Lung (tissue), 12 donors: ENCODE measurements around the gene TSPEAR. TPM values are rescaled to one million over a fixed set of nuclear protein-coding genes. Genes with fewer than 3 reads are reported as not detected.
"Not testable (repeated sequence)": the region's sequence is repeated elsewhere in the genome, so short reads cannot be mapped to it uniquely, and the experiment has no call there.

ENCODE experiments used
- ATAC-seq: fragments of 200-7000 bp; cut with Tn5 transposase; one replicate; pipeline ENCODE4 v1.9.1; 2020; ENCODE audit warnings: moderate number of reproducible peaks; ENCODE audit not compliant: insufficient read depth, low FRiP score
- DNase-seq, 3 donors: peaks; one replicate each; pipeline ENCODE4 v3.0.0-alpha.2; 2013 to 2017
- H3K27ac ChIP-seq, 2 donors: one replicate each; pipeline ENCODE4 v1.5.1; 2013; ENCODE audit warnings: mild to moderate bottlenecking in 2 of 2, moderate library complexity in 2 of 2, control low read depth in 1 of 2, inconsistent platforms in 1 of 2, low read depth in 1 of 2, low read length in 1 of 2
- H3K27me3 ChIP-seq, 3 donors: one replicate each; pipeline ENCODE4 v1.5.1; 2013; ENCODE audit warnings: low read length in 2 of 3; ENCODE audit not compliant: control insufficient read depth in 3 of 3, insufficient read depth in 3 of 3
- H3K36me3 ChIP-seq, 4 donors: one replicate each; pipeline ENCODE4 v1.5.1; 2013; ENCODE audit warnings: low read length in 4 of 4, mild to moderate bottlenecking in 1 of 4, moderate library complexity in 1 of 4; ENCODE audit not compliant: control insufficient read depth in 4 of 4, insufficient read depth in 4 of 4
- H3K4me1 ChIP-seq, 5 donors: one replicate each; pipeline ENCODE4 v1.5.1; 2013; ENCODE audit warnings: low read length in 5 of 5, mild to moderate bottlenecking in 2 of 5, moderate library complexity in 1 of 5; ENCODE audit not compliant: control insufficient read depth in 5 of 5, insufficient read depth in 5 of 5
- H3K4me3 ChIP-seq: one replicate; pipeline ENCODE4 v1.5.1; 2013; ENCODE audit warnings: mild to moderate bottlenecking, control low read depth, moderate library complexity
- H3K9ac ChIP-seq, 2 donors: one replicate each; pipeline ENCODE4 v1.5.1; 2013; ENCODE audit warnings: low read length in 2 of 2, control low read depth in 1 of 2; ENCODE audit not compliant: insufficient read depth in 1 of 2
- H3K9me3 ChIP-seq, 4 donors: one replicate each; pipeline ENCODE4 v1.5.1; 2013; ENCODE audit warnings: low read length in 3 of 4, mild to moderate bottlenecking in 1 of 4, moderate library complexity in 1 of 4; ENCODE audit not compliant: control insufficient read depth in 4 of 4, insufficient read depth in 3 of 4
- WGBS, 2 donors: extraction: QIAGEN DNeasy Blood & Tissue Kit; methylation state at CpG; one replicate each; pipeline ENCODE4 v1.1.7; 2013; 5-methylcytosine and 5-hydroxymethylcytosine counted together
- polyA plus RNA-seq, 2 donors: library from polyadenylated mRNA; stranded (reverse); fragments of 200-250 nt; gene quantifications; one replicate each; pipeline ENCODE4 v1.2.1, GENCODE V29; 2013
- total RNA-seq, 2 donors: library from RNA; depleted of rRNA in 1 of 2; stranded (reverse); fragments of >200 nt in 1 of 2; gene quantifications; one replicate each; pipeline ENCODE4 v1.2.1, GENCODE V29; 2014 to 2021
- TF ChIP-seq, protein P1 (sequence below): IDR thresholded peaks from 2 replicates; pipeline ENCODE4 v1.5.1; 2012; ENCODE audit warnings: mild to moderate bottlenecking; ENCODE audit errors: control extremely low read depth, extremely low read depth
- donor health status: control.
- donor health status: control.
- donor health status: Bipolar disorder and iron deficiency.
- donor health status: healthy.
- donor health status: DM: yes; HTN: yes; CAD: no.

TSPEAR gene
- total and polyA plus RNA-seq, 4 donors, result 0.02 to 2.1 (median 0.27) TPM

- Histone ChIP-seq H3K4me3 (no peak overlapping the region), H3K27ac (no peak overlapping the region), H3K27me3 (no peaks in the 10 kb centered on the region), H3K9me3 (peaks cover 0 to 17% (median 6%) of the 10 kb centered on the region in 4 donors), H3K36me3 (no peaks in the 10 kb centered on the region), H3K4me1 (peaks cover 0 to 5% (median 0%) of the 10 kb centered on the region in 5 donors), H3K9ac (no peak overlapping the region)
- TF ChIP-seq, protein P1, sequence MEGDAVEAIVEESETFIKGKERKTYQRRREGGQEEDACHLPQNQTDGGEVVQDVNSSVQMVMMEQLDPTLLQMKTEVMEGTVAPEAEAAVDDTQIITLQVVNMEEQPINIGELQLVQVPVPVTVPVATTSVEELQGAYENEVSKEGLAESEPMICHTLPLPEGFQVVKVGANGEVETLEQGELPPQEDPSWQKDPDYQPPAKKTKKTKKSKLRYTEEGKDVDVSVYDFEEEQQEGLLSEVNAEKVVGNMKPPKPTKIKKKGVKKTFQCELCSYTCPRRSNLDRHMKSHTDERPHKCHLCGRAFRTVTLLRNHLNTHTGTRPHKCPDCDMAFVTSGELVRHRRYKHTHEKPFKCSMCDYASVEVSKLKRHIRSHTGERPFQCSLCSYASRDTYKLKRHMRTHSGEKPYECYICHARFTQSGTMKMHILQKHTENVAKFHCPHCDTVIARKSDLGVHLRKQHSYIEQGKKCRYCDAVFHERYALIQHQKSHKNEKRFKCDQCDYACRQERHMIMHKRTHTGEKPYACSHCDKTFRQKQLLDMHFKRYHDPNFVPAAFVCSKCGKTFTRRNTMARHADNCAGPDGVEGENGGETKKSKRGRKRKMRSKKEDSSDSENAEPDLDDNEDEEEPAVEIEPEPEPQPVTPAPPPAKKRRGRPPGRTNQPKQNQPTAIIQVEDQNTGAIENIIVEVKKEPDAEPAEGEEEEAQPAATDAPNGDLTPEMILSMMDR, result no peak
- WGBS, 2 donors, result 83 to 86% methylated on average over 5 of the region's 5 CpGs
- no peak for ATAC-seq
- DNase-seq, result no peak
These were observed 70.6 kb downstream of the TSPEAR start for GRCh38 chr21:44640761-44641160.

- Histone ChIP-seq H3K27me3 (peaks cover 0 to 3% (median 0%) of the 10 kb centered on the region in 3 donors), H3K9ac (no peak overlapping the region), H3K4me3 (no peak overlapping the region), H3K27ac (no peak overlapping the region), H3K36me3 (no peaks in the 10 kb centered on the region), H3K4me1 (peaks cover 0 to 5% (median 0%) of the 10 kb centered on the region in 5 donors), H3K9me3 (peaks cover 0 to 17% (median 3%) of the 10 kb centered on the region in 4 donors)
- ATAC-seq (no peak), DNase-seq (no peak)
- TF ChIP-seq, protein P1, result no peak
- WGBS, 2 donors, result 88 to 90% methylated on average over 12 of the region's 12 CpGs
These were observed 72.1 kb downstream of the TSPEAR start for GRCh38 chr21:44639331-44639655.

DNA sequence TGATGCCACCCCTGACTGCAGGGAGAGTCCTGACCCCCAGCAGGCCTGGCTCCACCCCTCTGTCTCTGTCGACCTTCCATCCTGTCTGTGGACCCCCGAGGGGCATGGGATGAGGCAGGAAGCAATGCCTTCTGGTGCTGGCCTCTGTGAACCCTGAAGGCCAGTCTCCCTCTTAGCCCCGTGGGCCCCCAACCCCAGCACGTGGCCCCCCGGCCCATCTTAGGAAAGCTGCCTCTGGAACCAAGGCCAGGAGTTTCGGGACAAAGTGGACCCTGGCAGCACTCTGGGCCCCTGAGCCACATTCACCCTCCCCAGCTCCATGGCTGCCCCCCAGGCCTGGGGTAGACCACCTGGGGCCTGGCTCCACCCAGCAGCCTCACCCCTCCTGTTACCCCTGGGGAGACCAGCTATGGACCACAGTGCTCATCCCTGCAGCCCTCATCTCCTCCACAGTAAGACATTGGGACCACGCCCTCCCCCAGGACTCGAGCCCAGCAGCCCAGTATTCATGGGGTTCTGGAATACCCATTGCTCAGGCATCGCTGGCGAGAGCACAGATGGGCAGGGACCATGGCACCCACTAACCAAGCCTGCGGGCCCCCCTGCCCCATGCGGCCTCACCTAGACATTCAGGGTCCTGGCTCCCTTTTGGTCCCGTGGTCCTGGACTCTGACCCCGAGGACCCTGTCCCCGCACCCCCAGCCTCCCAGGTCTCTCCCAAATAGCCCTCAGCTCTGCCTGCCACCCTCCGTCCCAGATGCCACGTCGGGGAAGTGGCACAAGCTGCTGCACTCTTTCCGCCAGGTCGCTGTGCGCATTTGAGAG is 72.7 kb downstream of the TSPEAR start:
- H3K36me3 ChIP-seq, H3K27ac ChIP-seq, DNase-seq, ATAC-seq, H3K27me3 ChIP-seq, H3K4me3 ChIP-seq, H3K4me1 ChIP-seq, H3K9ac ChIP-seq: not testable (repeated sequence)
- WGBS, 2 donors, result 79 to 83% methylated on average over 20 to 21 of the region's 21 CpGs
- H3K9me3 ChIP-seq, result peaks cover 0 to 13% (median 3%) of the 10 kb centered on the region in 4 donors

- not testable (repeated sequence) for H3K27me3 ChIP-seq, H3K4me1 ChIP-seq, H3K27ac ChIP-seq, ATAC-seq, H3K9ac ChIP-seq, DNase-seq, H3K4me3 ChIP-seq, H3K36me3 ChIP-seq
- 59 to 67% methylated on average over 11 of the region's 12 CpGs for WGBS, 2 donors
- H3K9me3 ChIP-seq, result peaks cover 0 to 11% (median 3%) of the 10 kb centered on the region in 4 donors
These were observed 73.5 kb downstream of the TSPEAR start for GRCh38 chr21:44637851-44638348.
